Uterus (tissue), 4 donors: Measurements from ENCODE around the gene ST6GALNAC2. TPM values are rescaled to one million over a fixed set of nuclear protein-coding genes. Genes with fewer than 3 reads are reported as not detected.

Source experiments
- DNase-seq, 2 donors: peaks; one replicate each; pipeline ENCODE4 v3.0.0-alpha.2; 2019 to 2020
- H3K27ac ChIP-seq, 2 donors: fragments of 200-600 bp; sonication (generic); 1 replicate in 1 of 2; 2 replicates in 1 of 2; pipeline ENCODE4 v1.5.1; 2016 to 2018
- H3K27me3 ChIP-seq, 2 donors: fragments of 200-600 bp; sonication (generic); one replicate each; pipeline ENCODE4 v1.5.1; 2018 to 2019; ENCODE audit warnings: control low read depth in 1 of 2
- H3K36me3 ChIP-seq, 2 donors: fragments of 200-600 bp; sonication (generic); one replicate each; pipeline ENCODE4 v1.5.1; 2019; ENCODE audit warnings: control low read depth in 1 of 2
- H3K4me1 ChIP-seq, 2 donors: fragments of 200-600 bp; sonication (generic); one replicate each; pipeline ENCODE4 v1.5.1; 2018 to 2019; ENCODE audit warnings: control low read depth in 1 of 2
- H3K4me3 ChIP-seq, 2 donors: fragments of 200-600 bp; sonication (generic); 1 replicate in 1 of 2; 2 replicates in 1 of 2; pipeline ENCODE4 v1.5.1; 2018 to 2019; ENCODE audit warnings: mild to moderate bottlenecking in 1 of 2
- H3K9me3 ChIP-seq, 2 donors: fragments of 200-600 bp; sonication (generic); one replicate each; pipeline ENCODE4 v1.5.1; 2019; ENCODE audit warnings: control low read depth in 1 of 2
- CTCF ChIP-seq, 4 experiments: fragments of 200-600 bp in 2 of 4; fragments of 450-650 bp in 2 of 4; sonication (generic) in 2 of 4; IDR thresholded peaks; one replicate each; pipeline ENCODE4 v1.5.1; 2016 to 2019; ENCODE audit warnings: antibody characterized with exemption in 4 of 4, mild to moderate bottlenecking in 2 of 4, moderate library complexity in 1 of 4
- POLR2A ChIP-seq, 2 donors: fragments of 450-650 bp; IDR thresholded peaks; one replicate each; pipeline ENCODE4 v1.6.1; 2016; ENCODE audit warnings: antibody characterized with exemption in 2 of 2, mild to moderate bottlenecking in 1 of 2, moderate library complexity in 1 of 2
- intact Hi-C: fragments of 100-400 bp; cut with DNase I; formaldehyde crosslinking; loops from one replicate; pipeline ENCODE4 v1.15.1; 2023; ENCODE audit warnings: low total_unique reads
- total RNA-seq, 4 donors: library from RNA; depleted of rRNA in 3 of 4; stranded (reverse); fragments of >200 nt in 3 of 4; gene quantifications; one replicate each; pipeline versions ENCODE4 v1.1.0 to v1.2.4, GENCODE V29; 2014 to 2023
- donor health status: DM: yes; HTN: yes; CAD: no.

The ST6GALNAC2 gene
- total RNA-seq, 4 donors from 2014 or later = 0.59 to 9.5 (median 5.3) TPM; not detected in 1

- H3K27me3 ChIP-seq = peaks cover 0 to 8% of the 10 kb centered on the region in 2 donors
- H3K27ac ChIP-seq = no peak overlapping the region
- peaks cover 0 to 9% of the 10 kb centered on the region in 2 donors for H3K4me1 ChIP-seq
- no peak for DNase-seq
- H3K36me3 ChIP-seq = no peaks in the 10 kb centered on the region
- no peaks in the 10 kb centered on the region for H3K9me3 ChIP-seq
- H3K4me3 ChIP-seq = no peak overlapping the region
- TF ChIP-seq POLR2A (IDR thresholded peaks at IDR 0.05) (no peak), CTCF (IDR thresholded peaks at IDR 0.05) (no peak)
- intact Hi-C loops = no loop called here
These were observed 43.8 kb downstream of the ST6GALNAC2 start for GRCh38 chr17:76541739-76542454.

GRCh38 chr17:76540381-76541300 is 45.0 kb downstream of the ST6GALNAC2 start:
- Histone ChIP-seq H3K4me3 (peak overlapping the region; percentile 28 to 34), H3K27ac (peak overlapping the region; percentile 33 to 71), H3K4me1 (peaks cover 0 to 9% of the 10 kb centered on the region in 2 donors), H3K9me3 (no peaks in the 10 kb centered on the region), H3K36me3 (no peaks in the 10 kb centered on the region), H3K27me3 (peaks cover 0 to 8% of the 10 kb centered on the region in 2 donors)
- TF ChIP-seq CTCF (IDR thresholded peaks at IDR 0.05) = peak in 2 of 4 experiments; percentile 23 to 53
- TF ChIP-seq POLR2A (IDR thresholded peaks at IDR 0.05) = peak; percentile 53 to 58
- intact Hi-C loops = no loop called here
- peak; percentile 92 to 96 for DNase-seq

- Histone ChIP-seq H3K27me3 (peaks cover 0 to 8% of the 10 kb centered on the region in 2 donors), H3K9me3 (no peaks in the 10 kb centered on the region), H3K4me1 (peaks cover 0 to 9% of the 10 kb centered on the region in 2 donors), H3K4me3 (peak within 1 kb of the TSS; percentile 28 to 34), H3K27ac (peak within 1 kb of the TSS; percentile 74 to 83), H3K36me3 (no peaks in the 10 kb centered on the region)
- intact Hi-C loops = no loop called here
- no peak for TF ChIP-seq POLR2A (IDR thresholded peaks at IDR 0.05)
- TF ChIP-seq CTCF (IDR thresholded peaks at IDR 0.05) = no peak
- no peak for DNase-seq
These were observed 45.9 kb downstream of the ST6GALNAC2 start, which contains the start of gene PRCD for GRCh38 chr17:76539631-76540271. TSS of gene PRCD (plus strand) at chr17:76540044. CDS start at chr17:76540142, 98 bp downstream.

GRCh38 chr17:76538941-76539570 is 46.6 kb downstream of the ST6GALNAC2 start:
- peaks cover 0 to 9% of the 10 kb centered on the region in 2 donors for H3K4me1 ChIP-seq
- no peak overlapping the region for H3K4me3 ChIP-seq
- peak overlapping the region; percentile 74 to 83 for H3K27ac ChIP-seq

More at GRCh38 chr17:76538941-76539570, 46.6 kb downstream of the ST6GALNAC2 start:
- Histone ChIP-seq H3K27me3 (peaks cover 0 to 8% of the 10 kb centered on the region in 2 donors), H3K9me3 (no peaks in the 10 kb centered on the region), H3K36me3 (no peaks in the 10 kb centered on the region)
- no peak for DNase-seq
- intact Hi-C loops = no loop called here
- no peak for TF ChIP-seq POLR2A (IDR thresholded peaks at IDR 0.05)
- TF ChIP-seq CTCF (IDR thresholded peaks at IDR 0.05) = no peak
